K562 (cell line): Measurements from ENCODE around the gene ASCL2. TPM values are rescaled to one million over a fixed set of nuclear protein-coding genes. Genes with fewer than 3 reads are reported as not detected.

Source experiments
- ATAC-seq: fragments of 200-7000 bp; cut with Tn5 transposase; 3 replicates; pipeline ENCODE4 v1.9.1; 2020; ENCODE audit warnings: moderate library complexity
- BruUV-seq: library from RNA; stranded (reverse); fragments of 400-500 nt; replicated peaks from 2 replicates; lab custom pipeline; 2021; lab: Mats Ljungman, UMichigan
- CTCF ChIA-PET: fragments of 300-600 bp; formaldehyde crosslinking; extraction: SDS; loops from one replicate; lab custom pipeline; 2021; ENCODE audit warnings: low intra/inter-chr PET ratio; lab: Yijun Ruan, JAX
- POLR2A ChIA-PET: fragments of 300-600, 350-650 bp; sonication (Branson Sonifier 250); formaldehyde crosslinking; extraction: SDS; loops from one replicate; lab custom pipeline; 2021; ENCODE audit warnings: antibody characterized with exemption, inconsistent platforms; lab: Yijun Ruan, JAX
- DNase-seq, 4 experiments: peaks; one replicate each; pipeline versions ENCODE4 v3.0.0 to v3.0.0-alpha.2; 2011 to 2018; ENCODE audit warnings: low spot score in 3 of 4, mixed read lengths in 3 of 4; ENCODE audit errors: extremely low read depth in 1 of 4
- FAIRE-seq: peaks from 2 replicates; lab custom pipeline; 2011; peaks lifted over from hg19 to GRCh38; lab: Jason Lieb, UNC
- H2AFZ ChIP-seq: 2 replicates; pipeline ENCODE4 v1.6.0; 2011; ENCODE audit warnings: low read depth, low read length, control low read depth, inconsistent platforms
- H3K27ac ChIP-seq: fragments of 200-600 bp; 3 replicates; pipeline ENCODE4 v1.8.0; 2011; ENCODE audit warnings: low read depth, mild to moderate bottlenecking, control low read depth, inconsistent platforms, low read length, moderate library complexity, mixed read lengths; ENCODE audit errors: extremely low read depth
- H3K27me3 ChIP-seq, 2 experiments: fragments of 300-600 bp in 1 of 2; 2 replicates in 1 of 2; 3 replicates in 1 of 2; pipeline versions ENCODE4 v1.6.0 to v1.8.0; 2011; ENCODE audit warnings: inconsistent platforms in 2 of 2, low read length in 2 of 2, mild to moderate bottlenecking in 1 of 2, mixed read lengths in 1 of 2, moderate library complexity in 1 of 2; ENCODE audit not compliant: control insufficient read depth in 2 of 2, insufficient read depth in 2 of 2
- H3K36me3 ChIP-seq: fragments of 300-600 bp; 3 replicates; pipeline ENCODE4 v1.8.0; 2011; ENCODE audit warnings: mild to moderate bottlenecking, low read length, inconsistent platforms; ENCODE audit not compliant: control insufficient read depth, insufficient read depth
- H3K4me1 ChIP-seq, 2 experiments: fragments of 200-600 bp in 1 of 2; replicated peaks in 1 of 2; 2 replicates in 1 of 2; 3 replicates in 1 of 2; pipeline versions ENCODE4 v1.5.1 to v1.8.0; 2011; ENCODE audit warnings: inconsistent platforms in 2 of 2, low read length in 2 of 2, mild to moderate bottlenecking in 1 of 2, mixed read lengths in 1 of 2, moderate library complexity in 1 of 2; ENCODE audit not compliant: control insufficient read depth in 2 of 2, insufficient read depth in 2 of 2
- H3K4me2 ChIP-seq: 2 replicates; pipeline ENCODE4 v1.6.1; 2011; ENCODE audit warnings: low read length, control low read depth, inconsistent platforms, mixed read lengths; ENCODE audit not compliant: insufficient read depth
- H3K4me3 ChIP-seq: fragments of 200-600 bp; sonication (generic), shearing (Covaris generic); 2 replicates; pipeline ENCODE4 v1.5.1; 2016; ENCODE audit warnings: control low read depth, inconsistent platforms
- H3K79me2 ChIP-seq: fragments of 200-600 bp; 3 replicates; pipeline ENCODE4 v1.8.0; 2011; ENCODE audit warnings: low read length, inconsistent platforms; ENCODE audit not compliant: control insufficient read depth, insufficient read depth
- H3K9ac ChIP-seq, 2 experiments: 2 replicates each; pipeline versions ENCODE4 v1.6.0 to v1.6.1; 2011; ENCODE audit warnings: low read depth in 2 of 2, low read length in 2 of 2, control low read depth in 1 of 2, inconsistent platforms in 1 of 2, mild to moderate bottlenecking in 1 of 2, mixed read lengths in 1 of 2; ENCODE audit not compliant: insufficient read depth in 1 of 2
- H3K9me1 ChIP-seq: one replicate; pipeline ENCODE4 v1.6.0; 2011; ENCODE audit warnings: inconsistent platforms, mild to moderate bottlenecking, low read length, moderate library complexity; ENCODE audit not compliant: control insufficient read depth, insufficient read depth
- H3K9me3 ChIP-seq: replicated peaks from 2 replicates; pipeline ENCODE4 v1.5.1; 2011; ENCODE audit warnings: low read depth, low read length, inconsistent platforms; ENCODE audit not compliant: control insufficient read depth, insufficient read depth
- H4K20me1 ChIP-seq: replicated peaks from 2 replicates; pipeline ENCODE4 v1.6.1; 2011; ENCODE audit warnings: low read length, inconsistent platforms, mixed read lengths; ENCODE audit not compliant: control insufficient read depth, insufficient read depth
- CHD2 ChIP-seq: IDR thresholded peaks from 2 replicates; pipeline ENCODE4 v1.6.1; 2011; ENCODE audit warnings: low read depth, low read length
- GTF2F1 ChIP-seq: IDR thresholded peaks from 2 replicates; pipeline ENCODE4 v1.6.1; 2011; ENCODE audit warnings: low read depth, low read length, improper control_type of control experiment
- HDAC6 ChIP-seq: IDR thresholded peaks from 2 replicates; pipeline ENCODE4 v1.6.1; 2012; ENCODE audit warnings: low read depth, mild to moderate bottlenecking, control low read depth, inconsistent platforms, low read length, moderate library complexity
- LEF1 ChIP-seq: fragments of 450-650 bp; IDR thresholded peaks from 2 replicates; pipeline ENCODE4 v1.6.1; 2016; ENCODE audit warnings: mild to moderate bottlenecking
- MAFF ChIP-seq: IDR thresholded peaks from 2 replicates; pipeline ENCODE4 v1.6.1; 2012; ENCODE audit warnings: low read length, improper control_type of control experiment
- NCOA6 ChIP-seq: fragments of 450-650 bp; IDR thresholded peaks from 2 replicates; pipeline ENCODE4 v1.6.1; 2017; ENCODE audit warnings: mild to moderate bottlenecking
- NONO ChIP-seq, 2 experiments: fragments of 200-400 bp in 1 of 2; fragments of 450-650 bp in 1 of 2; formaldehyde crosslinking in 1 of 2; IDR thresholded peaks; 2 replicates each; pipeline ENCODE4 v1.6.1; 2017; ENCODE audit warnings: low read depth in 2 of 2, mild to moderate bottlenecking in 2 of 2, moderate library complexity in 2 of 2, low read length in 1 of 2
- XRCC4 ChIP-seq: IDR thresholded peaks from one replicate; pipeline ENCODE4 v1.6.1; 2011; ENCODE audit not compliant: insufficient read depth, insufficient read length; ENCODE audit errors: extremely low read depth
- ZNF217 ChIP-seq: sonication (generic); formaldehyde crosslinking; IDR thresholded peaks from 2 replicates; pipeline ENCODE4 v1.8.0; 2022; ENCODE audit warnings: mild to moderate bottlenecking, missing genetic modification reagents
- WGBS: fragments of 100-300 bp; shearing (Covaris generic); methylation state at CpG from one replicate; pipeline ENCODE4 v1.1.6; 2016; ENCODE audit warnings: low coverage, mixed read lengths; ENCODE audit not compliant: insufficient coverage; ENCODE audit errors: missing lambda C conversion rate; 5-methylcytosine and 5-hydroxymethylcytosine counted together
- in situ Hi-C: fragments of 300-500 bp; cut with MboI; formaldehyde crosslinking; loops from 4 replicates; pipeline ENCODE4 v1.15.0; 2018; ENCODE audit warnings: inconsistent platforms, mixed read lengths
- intact Hi-C: fragments of 100-400 bp; cut with micrococcal nuclease; formaldehyde crosslinking; loops from 2 replicates; pipeline ENCODE4 v1.14.2; 2022
- polyA plus RNA-seq, 8 experiments: library from polyadenylated mRNA; depleted of rRNA in 4 of 8; stranded (reverse) in 5 of 8; unstranded in 3 of 8; fragments of >200 nt; fragmentation: Nextera tagmentation in 2 of 8; fragmentation: Illumina TruSeq in 1 of 8; extraction: Ambion mirVana in 2 of 8; extraction: Trizol in 1 of 8; gene quantifications; 2 replicates each; pipeline versions ENCODE4 v1.2.1 to v1.2.3, GENCODE V29; 2011 to 2014; ENCODE audit warnings: inconsistent platforms in 1 of 8, missing spikeins in 1 of 8
- total RNA-seq, 7 experiments: library from RNA; depleted of rRNA in 6 of 7; stranded (reverse); fragments of >200 nt in 6 of 7; fragmentation: Illumina TruSeq in 2 of 7; extraction: Trizol in 2 of 7; gene quantifications; 2 replicates each; pipeline versions ENCODE4 v1.2.1 to v1.2.3, GENCODE V29; 2011 to 2021; ENCODE audit warnings: low replicate concordance in 1 of 7

ASCL2 gene
- total and polyA plus RNA-seq, 9 of the 15 experiments (the other 6 are each of a cell fraction or from before 2014, with no cell fraction given): 0.11 to 1.4 (median 0.36) TPM; not detected in 2

DNA sequence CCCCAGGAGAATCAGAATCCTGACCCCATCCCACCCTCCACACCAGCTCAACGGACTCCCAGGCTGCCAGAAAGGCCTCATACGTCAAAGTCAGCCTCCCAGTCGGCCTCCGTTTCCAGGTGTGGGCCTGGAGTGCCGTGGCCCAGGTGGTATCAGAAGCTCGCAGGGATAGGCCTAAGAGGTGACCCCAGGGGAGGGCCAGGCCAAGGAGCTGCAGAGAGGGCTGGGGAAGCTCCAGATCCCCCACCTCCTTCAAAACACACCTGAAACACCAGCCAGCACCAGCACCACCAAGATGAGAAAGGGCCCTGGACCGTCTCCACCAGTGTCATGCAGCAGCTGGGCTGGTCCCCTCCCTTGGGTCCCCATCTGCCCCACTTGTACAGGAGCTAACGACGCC is 20.3 kb downstream of the ASCL2 start:
- Histone ChIP-seq H3K4me3 (no peak overlapping the region), H3K79me2 (no peaks in the 10 kb centered on the region), H3K36me3 (no peaks in the 10 kb centered on the region), H3K9ac (no peak overlapping the region), H3K27me3 (peaks cover 4 to 47% of the 10 kb centered on the region in 2 experiments; a peak in 4 of 5 replicates), H3K9me1 (no peaks in the 10 kb centered on the region), H4K20me1 (peaks cover 4% of the 10 kb centered on the region; the same call in 1 of the 2 replicates), H3K9me3 (no peaks in the 10 kb centered on the region), H3K4me1 (peaks cover 0 to 7% of the 10 kb centered on the region in 2 experiments; a peak in 3 of 5 replicates), H3K4me2 (no peak overlapping the region), H3K27ac (no peak overlapping the region), H2AFZ (no peak overlapping the region)
- no peak for ATAC-seq
- intact Hi-C loops: no loop called here
- TF ChIP-seq LEF1: no peak
- TF ChIP-seq CHD2: no peak
- no peak for TF ChIP-seq XRCC4
- no peak for TF ChIP-seq NCOA6
- no peak for TF ChIP-seq MAFF
- no peak for TF ChIP-seq NONO (IDR thresholded peaks at IDR 0.05; ENCODE audit: low read depth in 2 of 2, low read length in 1 of 2)
- TF ChIP-seq HDAC6: no peak
- no peak for TF ChIP-seq ZNF217 (CRISPR knock-in tag)
- TF ChIP-seq GTF2F1: no peak
- DNase-seq: no peak
- 4% methylated on average over 9 of the region's 9 CpGs for WGBS
- ChIA-PET CTCF (no interaction called here), POLR2A (interaction anchor here (1.0 kb wide), 1 partner anchor 17 kb away, joined by 4 read pairs; no protein-coding TSS in a partner anchor)
- BruUV-seq: no TSS peak
- no peak for FAIRE-seq
- in situ Hi-C loops: no loop called here
